Activated CD8-positive, alpha-beta memory T cell treated with anti-CD3 and anti-CD28 coated beads, Interleukin-2, amount 50 U/mL, for 48 hours (primary cell): ENCODE measurements around the gene CRTC1.
"Not testable (repeated sequence)": the region's sequence is repeated elsewhere in the genome, so short reads cannot be mapped to it uniquely, and the experiment has no call there.

Source experiments
- DNase-seq: peaks from one replicate; pipeline ENCODE4 v3.0.0-alpha.2; 2020

Gene CRTC1

GRCh38 chr19:18708452-18709231 lies 25.2 kb downstream of the CRTC1 start:
- DNase-seq: no peak

DNA sequence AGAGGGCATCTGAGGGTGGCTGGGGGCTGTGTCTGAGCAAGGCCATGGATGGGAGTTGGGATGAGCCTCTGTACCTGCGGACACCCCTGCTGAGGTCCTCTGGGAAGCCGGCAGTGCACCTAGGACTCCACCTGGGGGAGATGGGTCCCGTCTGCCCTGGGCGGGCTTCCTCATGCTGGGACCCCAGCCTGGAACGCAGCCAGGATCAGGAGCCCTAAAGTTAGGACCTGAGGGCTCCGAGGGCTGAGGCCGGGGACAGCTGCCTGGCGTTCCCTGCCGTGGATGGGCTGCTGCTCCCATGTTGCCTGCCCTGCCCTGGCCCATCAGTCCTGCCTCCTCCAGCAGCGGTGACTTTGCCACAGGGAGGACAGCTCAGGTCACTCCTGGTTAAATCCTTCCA lies 26.1 kb downstream of the CRTC1 start:
- no peak for DNase-seq

- no peak for DNase-seq
Observed at GRCh38 chr19:18710186-18710585, 26.7 kb downstream of the CRTC1 start.

GRCh38 chr19:18710996-18711751 lies 27.7 kb downstream of the CRTC1 start:
- no peak for DNase-seq

DNA sequence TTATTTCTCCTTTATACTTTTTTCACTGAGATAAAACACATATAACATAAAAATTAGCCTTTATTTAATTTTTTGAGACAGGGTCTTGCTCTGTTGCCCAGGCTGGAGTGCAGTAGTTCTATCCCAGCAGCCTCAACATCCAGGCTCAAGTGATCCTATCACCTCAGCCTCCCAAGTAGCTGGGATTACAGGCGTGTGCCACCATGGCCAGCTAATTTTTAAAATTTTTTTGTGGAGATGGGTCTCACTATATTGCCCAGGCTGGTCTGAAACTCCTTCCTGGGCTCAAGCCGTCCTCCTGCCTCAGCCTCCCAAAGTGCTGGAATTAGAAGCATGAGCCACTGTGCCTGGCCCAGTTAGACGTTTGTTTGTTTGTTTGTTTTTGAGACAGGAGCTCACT lies 28.4 kb downstream of the CRTC1 start:
- DNase-seq: no peak

DNA sequence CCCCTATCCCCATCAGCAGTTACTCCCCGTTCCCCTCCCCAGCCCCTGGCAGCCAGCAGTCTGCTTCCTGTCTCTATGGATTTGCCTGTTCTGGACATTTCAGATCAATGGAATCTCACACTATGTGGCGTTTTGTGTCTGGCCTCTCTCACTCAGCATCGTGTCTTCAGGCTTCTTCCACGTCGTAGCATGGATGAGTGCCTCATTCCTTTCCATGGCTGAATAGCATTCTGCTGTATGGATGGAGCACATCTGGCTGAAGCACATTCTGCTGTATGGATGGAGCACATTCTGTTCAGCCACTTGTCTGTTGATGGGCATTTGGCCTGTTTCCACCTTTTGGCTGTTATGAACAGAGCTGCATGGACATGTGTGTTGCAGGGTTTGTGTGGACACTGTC lies 29.5 kb downstream of the CRTC1 start:
- DNase-seq: no peak

DNA sequence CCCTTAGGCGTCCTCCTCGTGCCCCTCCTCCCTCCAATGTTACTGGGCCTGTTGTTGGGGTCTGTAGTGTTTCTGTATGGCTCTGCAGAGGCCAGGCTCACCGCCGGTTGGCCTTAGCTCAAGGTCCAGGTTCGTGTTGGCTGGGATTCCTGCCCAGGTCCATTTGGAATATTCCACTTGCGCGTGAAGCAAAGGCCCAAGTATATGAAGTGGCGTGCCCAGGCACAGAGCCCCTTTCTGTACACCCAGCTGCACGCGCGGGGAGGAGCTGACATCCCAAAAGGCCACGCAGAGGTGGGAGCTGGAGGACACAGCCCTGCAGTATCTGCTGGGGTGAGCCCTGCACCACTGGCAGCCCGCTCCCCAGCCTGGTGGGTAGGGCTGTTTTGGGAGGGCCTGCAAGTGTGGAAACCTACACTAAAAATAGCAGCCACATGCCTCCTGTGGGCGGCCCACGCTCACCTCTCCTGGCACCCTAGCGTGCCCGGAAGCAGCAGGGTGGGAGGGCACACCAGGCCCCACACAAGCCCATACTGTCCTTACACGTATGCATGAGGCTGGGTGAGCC lies 30.2 kb downstream of the CRTC1 start:
- no peak for DNase-seq

- DNase-seq: no peak
Observed at GRCh38 chr19:18715416-18715815, 31.9 kb downstream of the CRTC1 start.

- DNase-seq: no peak
Observed at GRCh38 chr19:18716857-18717256, 33.4 kb downstream of the CRTC1 start.

GRCh38 chr19:18717601-18718000 lies 34.1 kb downstream of the CRTC1 start:
- no peak for DNase-seq

DNA sequence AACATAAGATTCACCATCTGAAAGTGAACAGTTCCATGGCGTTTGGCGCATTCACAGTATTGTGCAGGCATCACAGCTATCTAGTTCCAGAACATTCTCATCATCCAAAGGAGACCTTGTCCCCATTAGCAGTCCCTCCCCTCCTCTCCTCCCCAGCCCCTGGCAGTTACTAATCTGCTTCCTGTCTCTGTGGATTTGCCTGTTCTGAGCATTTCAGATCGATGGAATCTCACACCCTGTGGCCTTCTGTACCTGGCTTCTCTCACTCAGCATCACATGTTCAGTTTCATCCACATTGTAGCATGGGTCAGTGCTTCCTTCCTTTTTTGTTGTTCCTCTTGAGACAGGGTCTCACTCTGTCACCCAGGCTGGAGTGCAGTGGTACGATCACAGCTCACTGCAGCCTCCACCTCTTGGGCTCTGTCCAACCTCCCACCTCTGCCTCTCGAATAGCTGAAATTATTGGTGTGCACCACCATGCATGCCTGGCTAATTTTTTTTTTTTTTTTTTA lies 34.6 kb downstream of the CRTC1 start:
- DNase-seq: no peak

GRCh38 chr19:18718846-18719458 lies 35.5 kb downstream of the CRTC1 start:
- no peak for DNase-seq

GRCh38 chr19:18719541-18719940 lies 36.1 kb downstream of the CRTC1 start:
- no peak for DNase-seq

DNA sequence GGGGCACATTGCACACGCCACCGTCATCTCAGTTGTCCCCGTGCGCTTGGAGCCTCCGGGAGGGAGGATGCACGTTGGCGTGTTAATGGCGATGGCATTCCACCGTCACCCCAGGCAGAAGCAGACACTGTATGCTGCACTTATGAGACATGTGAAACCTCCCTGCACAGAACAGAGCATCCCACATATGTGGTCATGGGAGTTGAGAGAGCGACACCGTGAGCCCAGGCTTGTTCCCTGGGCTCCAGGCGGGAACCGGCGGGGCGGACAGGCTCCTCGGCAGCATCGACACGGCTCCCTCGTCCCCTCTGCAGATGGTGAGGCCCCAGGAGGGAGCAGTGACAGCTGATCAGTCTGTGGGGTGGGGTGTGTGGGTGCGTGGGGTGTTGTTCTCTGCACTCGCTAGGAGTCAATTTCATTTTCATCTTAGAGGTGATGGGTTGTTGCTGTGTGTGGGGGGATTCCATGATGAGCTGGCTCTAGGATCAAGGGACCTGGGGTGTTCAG lies 40.4 kb downstream of the CRTC1 start:
- no peak for DNase-seq

- no peak for DNase-seq
Observed at GRCh38 chr19:18725841-18726770, 42.6 kb downstream of the CRTC1 start.

DNA sequence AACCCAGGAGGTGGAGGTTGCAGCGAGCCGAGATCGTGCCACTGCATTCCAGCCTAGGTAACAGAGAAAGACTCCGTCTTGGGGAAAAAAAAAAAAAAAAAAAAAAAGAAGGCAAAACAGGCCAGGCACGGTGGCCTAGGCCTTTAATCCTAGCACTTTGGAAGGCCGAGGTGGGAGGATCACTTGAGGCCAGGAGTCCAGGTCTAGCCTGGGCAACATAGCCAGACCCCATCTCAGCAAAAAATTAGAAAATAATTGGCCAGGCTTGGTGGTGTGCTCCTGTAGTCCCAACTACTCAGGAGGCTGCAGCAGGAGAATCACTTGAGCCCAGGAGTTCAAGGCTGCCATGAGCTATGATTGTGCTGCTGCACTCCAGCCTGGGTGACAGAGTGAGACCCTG lies 43.4 kb downstream of the CRTC1 start:
- DNase-seq: no peak

DNA sequence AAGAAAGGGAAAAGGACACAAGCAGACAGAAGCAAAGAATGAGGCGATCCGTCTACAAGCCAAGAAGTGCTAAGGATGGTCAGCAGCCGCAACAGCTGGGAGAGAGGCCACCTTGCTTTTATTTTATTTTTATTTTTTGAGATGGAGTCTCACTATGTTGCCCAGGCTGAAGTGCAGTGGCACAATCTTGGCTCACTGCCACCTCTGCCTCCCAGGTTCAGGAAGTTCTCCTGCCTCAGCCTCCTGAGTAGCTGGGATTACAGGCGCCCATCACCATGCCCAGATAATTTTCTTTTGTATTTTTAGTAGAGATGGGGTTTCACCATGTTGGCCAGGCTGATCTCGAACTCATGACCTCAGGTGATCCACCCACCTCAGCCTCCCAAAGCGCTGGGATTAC lies 44.1 kb downstream of the CRTC1 start:
- DNase-seq: not testable (repeated sequence)

DNA sequence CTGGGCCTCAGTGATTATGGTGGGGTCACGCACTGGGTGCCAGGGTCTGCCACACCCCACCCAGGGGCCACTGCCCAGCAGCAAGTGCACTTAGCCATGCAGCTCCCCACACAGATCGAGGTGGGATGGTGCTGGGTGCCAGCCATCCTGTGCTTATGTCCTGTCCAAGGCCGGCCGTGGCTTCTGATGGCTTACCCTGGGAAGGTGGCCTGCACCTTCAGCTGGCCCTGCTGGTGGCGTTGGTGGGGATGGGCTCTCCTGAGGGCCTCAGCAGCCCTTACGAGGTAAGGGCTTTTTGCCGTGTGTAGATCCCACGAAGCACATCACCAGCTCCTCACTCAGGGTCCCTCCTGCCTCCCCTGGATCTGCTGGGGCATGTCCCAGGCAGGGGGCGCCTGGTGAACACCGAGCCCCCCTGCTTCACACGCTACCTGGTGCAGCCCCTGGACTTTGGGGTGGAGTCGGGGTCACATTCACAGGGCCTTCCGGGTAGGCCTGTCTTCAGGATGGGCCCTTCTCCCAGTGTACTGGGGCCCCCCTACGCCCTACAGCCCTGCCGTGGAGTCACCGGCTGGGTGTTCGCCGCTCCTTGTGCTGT lies 46.6 kb downstream of the CRTC1 start:
- no peak for DNase-seq

DNA sequence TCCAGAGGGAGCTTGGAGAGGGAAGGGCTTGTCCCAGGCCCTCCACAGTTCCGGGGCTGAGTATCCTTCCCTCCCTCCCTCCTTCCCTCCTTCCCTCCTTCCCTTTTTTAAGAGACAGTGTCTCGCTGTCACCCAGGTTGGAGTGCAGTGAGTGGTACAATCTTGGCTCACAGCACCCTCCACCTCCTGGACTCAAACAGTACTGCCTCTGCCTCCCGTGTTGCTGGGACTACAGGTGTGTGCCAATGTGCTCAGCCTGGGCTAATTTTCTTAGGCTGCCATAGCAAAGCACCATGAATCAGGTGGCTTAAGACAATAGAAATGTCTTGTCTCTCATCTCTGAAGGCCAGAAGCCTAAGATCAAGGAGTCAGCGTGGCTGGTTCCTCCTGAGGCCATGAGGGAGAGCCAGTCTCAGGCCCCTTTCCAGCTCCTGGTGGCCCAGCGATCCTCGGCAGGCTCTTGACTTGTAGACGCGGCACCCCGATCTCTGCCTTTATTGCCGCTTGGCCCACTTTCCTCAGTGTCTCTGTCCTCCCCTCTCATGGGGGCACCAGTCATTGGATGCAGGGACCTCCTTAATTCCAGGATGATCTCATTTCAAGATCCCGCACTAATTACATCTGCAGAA lies 47.5 kb downstream of the CRTC1 start:
- DNase-seq: no peak

DNA sequence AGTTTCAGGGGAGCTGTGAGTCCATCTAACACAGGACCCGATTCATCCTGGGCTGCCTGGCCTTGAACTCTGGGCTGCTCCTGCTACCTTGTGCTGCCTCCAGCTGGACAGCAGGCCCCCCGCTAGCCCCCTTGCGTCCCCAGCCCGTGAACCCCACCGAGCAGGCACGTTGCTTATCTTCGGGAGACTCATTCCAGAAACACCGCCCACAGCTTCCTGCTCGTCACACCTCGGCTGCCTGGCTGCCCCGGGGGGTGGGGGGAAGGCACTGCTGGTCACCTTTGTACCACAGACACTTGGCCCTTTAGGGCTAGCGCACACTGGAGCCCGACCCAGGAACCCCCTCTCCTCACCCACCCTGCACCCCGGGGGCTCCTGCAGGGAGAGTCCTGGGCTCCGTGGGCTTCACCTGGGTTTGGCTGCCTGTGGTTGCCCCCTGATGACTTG lies 48.1 kb downstream of the CRTC1 start:
- no peak for DNase-seq

- no peak for DNase-seq
Observed at GRCh38 chr19:18733196-18733647, 49.7 kb downstream of the CRTC1 start.
